Measurements from ENCODE around the gene FAM118B.
"Not testable (repeated sequence)": the region's sequence is repeated elsewhere in the genome, so short reads cannot be mapped to it uniquely, and the experiment has no call there.

FAM118B gene

GRCh38 chr11:126308771-126309170 is 97.2 kb downstream of the FAM118B start:
- intact Hi-C loops (cut with micrococcal nuclease); H3K27me3 Mint-ChIP-seq; H3K27ac Mint-ChIP-seq; H3K4me3 Mint-ChIP-seq; H3K9me3 Mint-ChIP-seq: not testable (repeated sequence)
- Mint-ChIP-seq H3K36me3 (ENCODE audit: low read depth) (peaks cover 31% of the 10 kb centered on the region), H3K4me1 (ENCODE audit: low read depth) (peaks cover 62% of the 10 kb centered on the region)

- no peaks in the 10 kb centered on the region for H3K27me3 Mint-ChIP-seq
- H3K36me3 Mint-ChIP-seq (ENCODE audit: low read depth): peaks cover 26% of the 10 kb centered on the region
- H3K4me3 Mint-ChIP-seq: no peak overlapping the region
- intact Hi-C loops (cut with micrococcal nuclease): loop anchor here (1.0 to 5.0 kb wide), 5 partner anchors 47 to 680 kb away; partner anchors contain the start of gene ST3GAL4
- no peak overlapping the region for H3K27ac Mint-ChIP-seq
- peaks cover 60% of the 10 kb centered on the region for H3K4me1 Mint-ChIP-seq (ENCODE audit: low read depth)
- no peaks in the 10 kb centered on the region for H3K9me3 Mint-ChIP-seq
These were observed 98.8 kb downstream of the FAM118B start for GRCh38 chr11:126310200-126310991.

- Mint-ChIP-seq H3K27ac (peak overlapping the region; percentile 33), H3K36me3 (ENCODE audit: low read depth) (peaks cover 29% of the 10 kb centered on the region), H3K4me1 (ENCODE audit: low read depth) (peaks cover 54% of the 10 kb centered on the region), H3K4me3 (no peak overlapping the region), H3K27me3 (no peaks in the 10 kb centered on the region), H3K9me3 (no peaks in the 10 kb centered on the region)
- intact Hi-C loops (cut with micrococcal nuclease): loop anchor here (1.0 to 5.0 kb wide), 5 partner anchors 46 to 680 kb away; partner anchors contain the start of gene ST3GAL4
These were observed 99.4 kb downstream of the FAM118B start for GRCh38 chr11:126310992-126311310.

GRCh38 chr11:126311401-126312291 is 100.1 kb downstream of the FAM118B start:
- Mint-ChIP-seq H3K4me1 (ENCODE audit: low read depth) (peaks cover 53% of the 10 kb centered on the region), H3K9me3 (no peaks in the 10 kb centered on the region), H3K27me3 (no peaks in the 10 kb centered on the region), H3K36me3 (ENCODE audit: low read depth) (peaks cover 33% of the 10 kb centered on the region), H3K27ac (peak overlapping the region; percentile 33), H3K4me3 (no peak overlapping the region)
- intact Hi-C loops (cut with micrococcal nuclease): loop anchor here (2.0 to 5.0 kb wide), 3 partner anchors 46 to 679 kb away; partner anchors contain the start of gene ST3GAL4
